ENCODE results near the gene MORF4L1.
"Not testable (repeated sequence)": the region's sequence is repeated elsewhere in the genome, so short reads cannot be mapped to it uniquely, and the experiment has no call there.

The MORF4L1 gene

DNA sequence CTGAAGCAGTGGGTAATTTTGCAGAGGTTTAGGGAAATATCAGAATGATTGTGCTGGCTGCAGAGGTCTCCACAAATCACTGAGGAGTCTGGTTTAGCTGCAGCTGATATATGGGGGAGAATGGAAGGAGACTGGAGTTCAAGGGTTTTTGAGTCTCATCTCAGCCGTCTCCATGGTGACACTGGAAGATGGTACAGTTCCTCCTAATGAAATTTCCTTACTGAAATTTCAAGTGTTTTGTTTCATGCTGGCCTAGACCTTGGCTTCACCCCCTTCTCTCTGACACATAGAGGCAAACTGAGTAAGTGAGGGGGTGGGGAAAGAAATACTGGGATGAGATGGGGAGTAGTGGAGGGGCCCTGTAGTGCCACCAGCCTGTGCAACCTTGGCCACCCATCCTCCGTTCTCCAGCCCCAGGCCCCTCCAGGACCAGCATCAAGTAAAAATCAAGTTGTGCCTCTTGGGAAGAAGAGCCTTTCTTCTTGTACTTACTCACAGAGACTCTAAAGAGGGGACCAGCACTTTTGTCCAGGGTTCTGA, 17.8 kb upstream of the MORF4L1 start:
- no peak for FAIRE-seq
- no peak for DNase-seq (ENCODE audit: extremely low spot score, insufficient read length, low read depth)

GRCh38 chr15:78855746-78856145, 16.9 kb upstream of the MORF4L1 start:
- DNase-seq (ENCODE audit: extremely low spot score, insufficient read length, low read depth) (no peak), FAIRE-seq (no peak)

- FAIRE-seq: peak; percentile 63
- DNase-seq (ENCODE audit: extremely low spot score, insufficient read length, low read depth): no peak
Measured at GRCh38 chr15:78859971-78860719, 12.5 kb upstream of the MORF4L1 start.

DNA sequence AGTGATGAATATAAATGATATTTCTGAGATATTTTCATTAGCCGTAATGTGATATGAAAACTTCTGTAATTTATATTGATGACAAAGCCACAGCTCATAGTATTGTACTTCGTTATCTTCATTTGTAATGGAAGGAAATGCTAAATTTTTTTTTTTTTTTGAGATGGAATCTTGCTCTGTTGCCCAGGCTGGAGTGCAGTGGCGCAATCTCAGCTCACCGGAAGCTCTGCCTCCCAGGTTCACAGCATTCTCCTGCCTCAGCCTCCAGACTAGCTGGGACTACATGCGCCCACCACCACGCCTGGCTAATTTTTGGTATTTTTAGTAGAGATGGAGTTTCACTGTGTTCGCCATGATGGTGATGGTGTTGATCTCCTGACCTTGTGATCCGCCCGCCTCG, 7.1 kb upstream of the MORF4L1 start:
- DNase-seq (ENCODE audit: extremely low spot score, insufficient read length, low read depth); FAIRE-seq: not testable (repeated sequence)

DNA sequence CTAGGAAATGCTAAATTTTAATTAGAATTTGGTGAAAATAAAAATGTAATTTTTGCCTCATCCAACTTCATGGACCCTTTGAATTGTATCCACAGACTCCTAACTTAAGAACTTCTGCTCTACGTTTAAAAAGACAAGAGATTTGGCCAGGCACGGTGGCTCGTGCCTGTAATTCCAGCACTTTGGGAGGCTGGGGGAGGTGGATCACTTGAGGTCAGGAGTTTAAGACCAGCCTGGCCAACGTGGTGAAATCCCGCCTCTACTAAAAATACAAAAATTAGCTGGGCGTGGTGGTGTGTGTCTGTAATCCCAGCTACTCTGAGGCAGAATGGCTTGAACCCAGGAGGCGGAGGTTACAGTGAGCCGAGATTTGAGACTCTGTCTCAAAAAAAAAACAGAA, 6.7 kb upstream of the MORF4L1 start:
- not testable (repeated sequence) for DNase-seq (ENCODE audit: extremely low spot score, insufficient read length, low read depth); FAIRE-seq

DNA sequence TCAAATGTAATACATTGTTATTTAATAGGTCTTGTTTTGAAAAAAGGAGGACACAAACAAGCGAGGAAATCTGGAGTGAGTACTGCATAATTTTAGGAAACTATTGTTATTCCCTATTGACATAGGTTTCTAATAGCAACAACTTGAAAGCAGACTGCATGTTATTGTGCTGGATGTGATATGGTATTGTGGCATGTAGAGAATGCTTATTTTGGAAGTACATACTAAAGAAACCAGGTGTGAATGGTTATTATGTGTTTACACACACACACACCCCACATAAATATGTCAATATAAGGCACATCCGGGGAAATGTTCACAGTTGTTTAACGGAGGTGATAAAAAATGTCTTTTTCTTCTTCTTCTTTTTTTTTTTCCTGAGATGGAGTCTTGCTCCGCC, 5.9 kb upstream of the MORF4L1 start:
- FAIRE-seq (no peak), DNase-seq (ENCODE audit: extremely low spot score, insufficient read length, low read depth) (no peak)

DNA sequence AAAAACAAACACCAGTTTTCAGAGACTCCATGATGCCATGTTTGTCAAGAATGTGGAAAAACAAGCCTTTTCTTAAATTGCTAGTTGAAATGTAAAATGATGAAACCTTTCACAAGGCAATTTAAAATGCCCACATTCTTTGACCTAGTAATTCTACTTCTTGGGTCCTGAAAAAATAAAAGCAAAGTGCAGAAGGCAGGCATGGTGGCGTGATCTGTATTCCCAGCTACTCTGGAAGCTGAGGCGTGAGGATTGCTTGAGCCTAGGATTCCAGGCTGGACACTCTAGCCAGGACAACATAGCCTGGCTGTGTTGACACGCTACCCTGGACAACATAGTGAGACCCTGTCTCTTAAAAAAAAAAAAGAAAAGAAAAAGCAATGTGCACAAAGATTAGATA, 4.3 kb upstream of the MORF4L1 start:
- DNase-seq (ENCODE audit: extremely low spot score, insufficient read length, low read depth): no peak
- FAIRE-seq: no peak

DNA sequence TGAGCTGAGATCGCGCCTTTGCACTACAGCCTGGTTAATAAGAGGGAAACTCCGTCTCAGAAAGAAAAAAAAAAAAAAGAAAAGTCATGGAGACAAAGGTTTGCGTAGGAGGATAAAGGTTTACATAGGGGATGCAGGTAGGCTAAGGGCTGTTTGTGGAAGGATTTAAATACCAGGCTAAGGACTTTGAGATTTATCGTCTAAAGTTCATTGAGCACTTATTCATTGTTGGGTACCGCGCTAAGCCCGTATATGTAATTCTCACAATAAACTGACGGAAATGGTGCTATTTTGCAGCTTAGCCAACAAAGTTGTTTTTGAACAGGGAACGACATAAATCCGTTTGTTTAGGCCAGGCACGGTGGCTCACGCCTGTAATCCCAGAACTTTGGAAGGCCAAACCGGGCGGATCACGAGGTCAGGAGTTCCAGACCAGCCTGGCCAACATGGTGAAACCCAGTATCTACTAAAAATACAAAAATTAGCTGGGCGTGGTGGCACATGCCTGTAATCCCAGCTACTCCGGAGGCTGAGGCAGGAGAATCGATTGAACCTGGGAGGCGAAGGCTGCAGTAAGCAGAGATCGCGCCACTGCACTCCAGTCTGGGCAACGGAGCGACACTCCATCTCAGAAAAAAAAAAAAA, 1.1 kb upstream of the MORF4L1 start:
- not testable (repeated sequence) for DNase-seq (ENCODE audit: extremely low spot score, insufficient read length, low read depth); FAIRE-seq

GRCh38 chr15:78872972-78873792, 492 bp downstream of the MORF4L1 start:
- DNase-seq (ENCODE audit: extremely low spot score, insufficient read length, low read depth) (peak; percentile 69), FAIRE-seq (peak; percentile 85)

DNA sequence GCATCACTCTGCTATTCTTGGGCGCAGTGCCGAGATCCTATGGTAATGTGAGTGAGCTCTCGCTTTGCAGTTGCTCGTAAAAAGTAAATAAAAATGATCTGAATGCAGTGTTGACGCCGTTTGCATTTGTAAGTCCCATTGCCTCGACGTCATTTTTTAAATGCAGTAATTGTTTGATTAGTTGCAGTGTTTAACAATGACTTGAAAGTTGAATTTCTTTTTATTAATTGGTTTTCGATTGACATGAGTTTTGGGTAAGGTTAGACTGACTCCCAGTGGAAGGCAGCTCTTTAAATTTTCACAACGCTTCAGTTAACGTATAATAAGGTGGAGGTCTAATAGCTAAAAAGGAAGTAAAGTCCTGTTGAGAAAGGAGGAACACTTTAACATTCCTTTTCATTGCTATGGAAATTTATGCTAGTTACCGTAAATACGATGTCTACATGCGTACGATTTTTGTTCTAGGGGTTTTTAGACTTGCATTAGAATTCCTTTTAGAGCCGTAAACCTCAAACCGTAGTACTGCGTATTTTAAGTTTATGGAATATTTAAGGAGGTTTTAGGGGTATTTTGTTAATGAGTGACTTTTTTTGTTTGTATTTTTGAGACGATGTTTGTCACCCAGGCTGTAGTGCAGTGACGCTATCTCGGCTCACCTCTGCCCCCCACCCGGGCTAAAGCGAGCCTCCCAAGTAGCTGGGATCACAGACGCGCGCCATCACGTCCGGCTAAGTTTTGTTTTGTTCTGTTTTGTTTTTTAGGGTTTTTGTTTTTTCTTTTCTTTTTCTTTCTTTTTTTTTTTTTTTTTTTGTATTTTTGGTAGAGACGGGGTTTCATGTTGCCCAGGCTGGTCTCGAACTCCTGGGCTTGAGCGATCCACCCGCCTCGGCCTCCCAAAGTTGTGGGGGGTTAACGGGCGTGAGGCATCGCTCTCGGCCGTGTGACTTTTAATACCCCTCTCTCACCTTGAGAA, 1.4 kb downstream of the MORF4L1 start:
- DNase-seq (ENCODE audit: extremely low spot score, insufficient read length, low read depth): no peak
- FAIRE-seq: peak; percentile 38

DNA sequence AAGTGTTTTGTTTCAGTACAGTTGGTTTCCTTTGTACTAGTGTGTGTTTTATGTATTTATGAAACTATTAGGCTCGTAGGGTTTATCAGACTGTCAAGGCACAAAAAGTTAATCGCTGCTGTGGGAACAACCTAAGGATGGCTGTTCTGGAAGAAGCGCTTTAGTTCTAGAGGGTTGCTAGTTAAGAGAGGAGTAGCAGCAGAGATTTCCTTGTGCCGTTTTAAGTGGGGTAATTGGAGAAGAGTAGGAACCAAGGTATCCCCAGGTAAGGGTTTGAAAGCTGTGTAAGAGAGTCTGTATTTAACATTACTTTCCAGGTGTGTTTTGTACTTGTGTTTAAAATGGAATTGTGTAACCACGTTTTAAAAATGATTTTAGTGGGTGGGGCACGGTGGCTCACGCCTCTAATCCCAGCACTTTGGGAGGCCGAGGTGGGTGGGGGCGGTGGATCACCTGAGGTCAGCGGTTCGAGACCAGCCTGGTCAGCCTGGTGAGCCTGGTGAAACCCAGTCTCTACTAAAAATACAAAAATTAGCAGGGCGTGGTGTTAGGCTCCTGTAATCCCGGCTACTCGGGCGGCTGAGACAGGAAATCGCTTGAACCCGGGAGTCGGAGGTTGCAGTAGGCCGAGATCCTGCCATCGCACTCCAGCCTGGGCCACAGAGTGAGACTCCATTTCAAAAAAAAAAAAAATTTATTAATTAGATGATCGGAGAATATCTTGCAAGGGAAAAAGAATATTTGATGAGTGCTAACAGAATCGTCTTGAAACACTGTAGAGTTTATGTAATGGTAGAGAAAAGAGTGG, 2.6 kb downstream of the MORF4L1 start:
- DNase-seq (ENCODE audit: extremely low spot score, insufficient read length, low read depth): no peak

DNA sequence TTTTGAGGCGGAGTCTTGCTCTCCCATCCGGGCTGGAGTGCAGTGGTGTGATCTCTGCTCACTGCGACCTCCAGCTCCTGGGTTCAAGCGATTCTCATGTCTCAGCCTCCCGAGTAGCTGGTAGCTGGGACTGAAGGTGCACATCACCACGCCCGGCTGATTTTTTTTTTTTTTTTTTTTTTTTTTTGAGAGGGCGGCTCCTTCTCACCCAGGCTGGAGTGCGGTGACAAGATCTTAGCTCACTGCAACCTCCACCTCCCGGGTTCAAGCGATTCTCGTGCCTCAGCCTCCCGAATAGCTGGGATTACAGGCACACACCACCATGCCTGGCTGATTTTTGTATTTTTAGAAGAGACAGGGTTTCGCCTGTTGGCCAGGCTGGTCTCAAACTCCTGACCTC, 4.3 kb downstream of the MORF4L1 start:
- FAIRE-seq: not testable (repeated sequence)

More for the DNA sequence above, 2.6 kb downstream of the MORF4L1 start:
- no peak for FAIRE-seq

GRCh38 chr15:78878356-78878755, 5.7 kb downstream of the MORF4L1 start:
- FAIRE-seq (no peak), DNase-seq (ENCODE audit: extremely low spot score, insufficient read length, low read depth) (no peak)

More for the DNA sequence above, 4.3 kb downstream of the MORF4L1 start:
- not testable (repeated sequence) for DNase-seq (ENCODE audit: extremely low spot score, insufficient read length, low read depth)

DNA sequence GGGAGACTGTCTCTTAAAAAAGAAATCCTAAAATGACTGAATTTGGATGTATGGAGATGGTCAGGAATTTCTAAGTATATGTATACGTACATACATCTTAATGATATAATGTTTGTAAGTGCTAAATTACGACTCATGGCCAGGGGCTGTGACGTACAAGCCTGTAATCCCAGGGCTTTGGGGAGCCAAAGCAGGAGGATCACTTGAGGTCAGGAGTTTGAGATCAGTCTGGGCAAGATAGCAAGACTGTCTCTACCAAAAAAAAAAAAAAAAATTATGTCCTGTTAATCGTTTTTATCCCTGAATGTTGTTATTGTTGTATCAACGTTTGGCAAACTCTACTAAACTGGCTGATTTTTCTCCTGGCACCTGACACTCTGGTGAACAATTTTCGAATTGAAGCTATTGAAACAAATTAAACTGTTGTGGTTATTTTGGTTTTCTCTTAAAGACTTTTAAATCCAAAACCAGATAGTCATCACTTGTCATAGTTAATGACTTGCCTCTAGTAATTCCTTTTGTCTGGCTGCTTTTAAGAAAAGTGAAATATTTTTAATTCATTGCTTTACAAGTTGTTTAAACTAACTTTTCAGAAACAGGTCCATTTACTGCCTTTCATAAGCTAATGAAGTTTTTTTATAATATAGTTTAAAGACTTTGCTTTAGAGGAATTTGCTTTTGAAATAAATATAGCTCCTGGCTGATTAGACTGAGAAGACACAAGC, 7.0 kb downstream of the MORF4L1 start:
- DNase-seq (ENCODE audit: extremely low spot score, insufficient read length, low read depth) (no peak), FAIRE-seq (no peak)

GRCh38 chr15:78880242-78880533, 7.5 kb downstream of the MORF4L1 start:
- FAIRE-seq: no peak

DNA sequence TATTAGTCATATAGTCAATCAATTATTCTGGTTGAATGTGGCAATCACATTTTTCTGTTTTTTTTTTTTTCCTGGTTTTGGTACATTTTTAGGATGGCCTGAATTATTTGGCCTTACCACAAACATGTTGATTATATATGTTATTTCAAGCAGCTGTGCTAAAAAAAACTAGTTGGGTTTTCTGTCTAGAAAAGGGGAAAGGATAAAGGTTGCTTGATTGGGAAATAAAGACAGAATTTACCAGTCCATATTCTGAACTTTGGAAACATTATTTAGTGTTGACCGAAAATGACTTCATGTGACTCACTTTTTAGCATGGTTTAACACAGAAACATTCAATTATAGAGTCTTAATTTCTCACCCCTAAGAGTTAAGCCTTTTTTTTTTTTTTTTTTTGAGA, 8.1 kb downstream of the MORF4L1 start:
- DNase-seq (ENCODE audit: extremely low spot score, insufficient read length, low read depth) (no peak), FAIRE-seq (no peak)

More at GRCh38 chr15:78880242-78880533, 7.5 kb downstream of the MORF4L1 start:
- no peak for DNase-seq (ENCODE audit: extremely low spot score, insufficient read length, low read depth)

DNA sequence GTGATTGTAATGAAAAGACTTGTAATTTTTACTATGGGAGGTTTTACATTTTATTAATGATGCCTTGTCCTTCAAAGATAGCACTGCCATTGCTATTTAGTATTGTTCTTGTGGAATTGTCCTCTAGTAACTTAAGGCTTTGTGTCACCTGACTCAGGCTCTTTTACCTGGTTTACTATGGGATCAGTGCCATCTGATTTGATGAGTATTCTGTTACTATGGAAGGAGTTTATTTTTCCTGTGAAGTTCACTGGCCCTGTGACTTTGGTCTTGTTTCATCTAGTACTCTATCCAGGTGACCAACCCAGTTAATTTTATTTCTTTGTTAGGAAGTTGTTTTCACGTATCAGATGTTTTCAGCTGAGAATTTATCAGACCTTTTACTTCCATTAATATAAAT, 9.0 kb downstream of the MORF4L1 start:
- DNase-seq (ENCODE audit: extremely low spot score, insufficient read length, low read depth): no peak
- FAIRE-seq: no peak

DNA sequence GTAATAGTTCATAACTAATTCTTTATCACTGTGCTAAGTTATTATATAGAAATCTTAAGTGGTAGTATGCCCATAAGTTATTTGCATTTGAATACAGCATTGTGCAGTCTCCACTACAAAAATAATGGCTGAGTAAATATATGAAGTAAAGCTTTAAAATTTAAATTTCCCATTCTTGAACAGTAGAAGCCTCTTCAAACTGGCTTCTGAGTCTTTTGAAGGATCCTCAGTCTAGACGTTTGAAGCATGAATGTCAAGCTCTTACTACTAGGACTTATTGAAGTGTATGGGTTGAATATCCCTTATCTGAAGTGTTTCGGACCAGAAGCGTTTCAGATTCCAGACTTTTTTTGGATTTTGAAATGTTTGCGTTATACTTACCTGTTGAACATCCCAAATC, 16.3 kb downstream of the MORF4L1 start:
- FAIRE-seq: no peak
- DNase-seq (ENCODE audit: extremely low spot score, insufficient read length, low read depth): no peak
